Measurements from ENCODE around the gene RHOJ.

- TF ChIP-seq CTCF (IDR thresholded peaks at IDR 0.05 in 2 of 3, conservative IDR thresholded peaks at IDR 0.05 in 1 of 3; ENCODE audit: borderline replicate concordance in 1 of 3, insufficient read depth in 1 of 3, low read depth in 2 of 3, low read length in 2 of 3) (no peak), RAD21 (IDR thresholded peaks at IDR 0.05; ENCODE audit: low read depth) (no peak)
Observed at GRCh38 chr14:63178912-63179311, 25.3 kb upstream of the RHOJ start.
